Lung (tissue), 12 donors: ENCODE data around the gene ABHD12B. TPM values are rescaled to one million over a fixed set of nuclear protein-coding genes. Genes with fewer than 3 reads are reported as not detected.

Experiments used
- ATAC-seq: fragments of 200-7000 bp; cut with Tn5 transposase; one replicate; pipeline ENCODE4 v1.9.1; 2020; ENCODE audit warnings: moderate number of reproducible peaks; ENCODE audit not compliant: insufficient read depth, low FRiP score
- DNase-seq, 3 donors: peaks; one replicate each; pipeline ENCODE4 v3.0.0-alpha.2; 2013 to 2017
- H3K27ac ChIP-seq, 2 donors: one replicate each; pipeline ENCODE4 v1.5.1; 2013; ENCODE audit warnings: mild to moderate bottlenecking in 2 of 2, moderate library complexity in 2 of 2, control low read depth in 1 of 2, inconsistent platforms in 1 of 2, low read depth in 1 of 2, low read length in 1 of 2
- H3K27me3 ChIP-seq, 3 donors: one replicate each; pipeline ENCODE4 v1.5.1; 2013; ENCODE audit warnings: low read length in 2 of 3; ENCODE audit not compliant: control insufficient read depth in 3 of 3, insufficient read depth in 3 of 3
- H3K36me3 ChIP-seq, 4 donors: one replicate each; pipeline ENCODE4 v1.5.1; 2013; ENCODE audit warnings: low read length in 4 of 4, mild to moderate bottlenecking in 1 of 4, moderate library complexity in 1 of 4; ENCODE audit not compliant: control insufficient read depth in 4 of 4, insufficient read depth in 4 of 4
- H3K4me1 ChIP-seq, 5 donors: one replicate each; pipeline ENCODE4 v1.5.1; 2013; ENCODE audit warnings: low read length in 5 of 5, mild to moderate bottlenecking in 2 of 5, moderate library complexity in 1 of 5; ENCODE audit not compliant: control insufficient read depth in 5 of 5, insufficient read depth in 5 of 5
- H3K4me3 ChIP-seq: one replicate; pipeline ENCODE4 v1.5.1; 2013; ENCODE audit warnings: mild to moderate bottlenecking, control low read depth, moderate library complexity
- H3K9ac ChIP-seq, 2 donors: one replicate each; pipeline ENCODE4 v1.5.1; 2013; ENCODE audit warnings: low read length in 2 of 2, control low read depth in 1 of 2; ENCODE audit not compliant: insufficient read depth in 1 of 2
- H3K9me3 ChIP-seq, 4 donors: one replicate each; pipeline ENCODE4 v1.5.1; 2013; ENCODE audit warnings: low read length in 3 of 4, mild to moderate bottlenecking in 1 of 4, moderate library complexity in 1 of 4; ENCODE audit not compliant: control insufficient read depth in 4 of 4, insufficient read depth in 3 of 4
- CTCF ChIP-seq: IDR thresholded peaks from 2 replicates; pipeline ENCODE4 v1.5.1; 2012; ENCODE audit warnings: mild to moderate bottlenecking; ENCODE audit errors: control extremely low read depth, extremely low read depth
- WGBS, 2 donors: extraction: QIAGEN DNeasy Blood & Tissue Kit; methylation state at CpG; one replicate each; pipeline ENCODE4 v1.1.7; 2013; 5-methylcytosine and 5-hydroxymethylcytosine counted together
- polyA plus RNA-seq, 2 donors: library from polyadenylated mRNA; stranded (reverse); fragments of 200-250 nt; gene quantifications; one replicate each; pipeline ENCODE4 v1.2.1, GENCODE V29; 2013
- total RNA-seq, 2 donors: library from RNA; depleted of rRNA in 1 of 2; stranded (reverse); fragments of >200 nt in 1 of 2; gene quantifications; one replicate each; pipeline ENCODE4 v1.2.1, GENCODE V29; 2014 to 2021
- donor health status: control.
- donor health status: control.
- donor health status: Bipolar disorder and iron deficiency.
- donor health status: healthy.
- donor health status: DM: yes; HTN: yes; CAD: no.

ABHD12B gene
- total and polyA plus RNA-seq, 4 donors, result 0.56 to 1.0 (median 0.95) TPM; not detected in 1

- Histone ChIP-seq H3K4me3 (no peak overlapping the region), H3K36me3 (no peaks in the 10 kb centered on the region), H3K9me3 (no peaks in the 10 kb centered on the region), H3K27me3 (peaks cover 0 to 6% (median 3%) of the 10 kb centered on the region in 3 donors), H3K4me1 (peaks cover 0 to 8% (median 0%) of the 10 kb centered on the region in 5 donors), H3K9ac (no peak overlapping the region), H3K27ac (no peak overlapping the region)
- 88 to 95% methylated on average over 5 of the region's 5 CpGs for WGBS, 2 donors
- ATAC-seq, result no peak
- DNase-seq, result no peak
- TF ChIP-seq CTCF, result no peak
Measured at GRCh38 chr14:50864946-50865345, 6.9 kb upstream of the ABHD12B start.

- DNase-seq, result peak in 2 of 3 donors; percentile 46 to 50
Measured at GRCh38 chr14:50865391-50866076, 6.3 kb upstream of the ABHD12B start.

GRCh38 chr14:50871228-50871627 lies 625 bp upstream of the ABHD12B start:
- no peak for TF ChIP-seq CTCF
- peaks cover 4 to 45% (median 34%) of the 10 kb centered on the region in 3 donors for H3K27me3 ChIP-seq
- ATAC-seq (no peak), DNase-seq (no peak)
- H3K9ac ChIP-seq, result no peak overlapping the region
- no peaks in the 10 kb centered on the region for H3K36me3 ChIP-seq
- 74 to 82% methylated on average over 5 of the region's 5 CpGs for WGBS, 2 donors
- peaks cover 0 to 5% (median 0%) of the 10 kb centered on the region in 5 donors for H3K4me1 ChIP-seq
- H3K9me3 ChIP-seq, result no peaks in the 10 kb centered on the region
- no peak overlapping the region for H3K4me3 ChIP-seq
- no peak overlapping the region for H3K27ac ChIP-seq

More at GRCh38 chr14:50865391-50866076, 6.3 kb upstream of the ABHD12B start:
- ATAC-seq, result no peak
- H3K4me3 ChIP-seq, result no peak overlapping the region
- H3K27me3 ChIP-seq, result peaks cover 0 to 9% (median 3%) of the 10 kb centered on the region in 3 donors
- no peak overlapping the region for H3K9ac ChIP-seq
- H3K4me1 ChIP-seq, result peaks cover 0 to 4% (median 0%) of the 10 kb centered on the region in 5 donors
- no peak for TF ChIP-seq CTCF
- WGBS, 2 donors, result 37 to 43% methylated on average over 11 of the region's 11 CpGs
- no peak overlapping the region for H3K27ac ChIP-seq
- no peaks in the 10 kb centered on the region for H3K36me3 ChIP-seq
- H3K9me3 ChIP-seq, result no peaks in the 10 kb centered on the region
